HCT116 (cell line): ENCODE measurements around the gene TGDS. TPM values are rescaled to one million over a fixed set of nuclear protein-coding genes. Genes with fewer than 3 reads are reported as not detected.
"Not testable (repeated sequence)": the region's sequence is repeated elsewhere in the genome, so short reads cannot be mapped to it uniquely, and the experiment has no call there.

ENCODE experiments used
- ATAC-seq: fragments of 200-7000 bp; cut with Tn5 transposase; 2 replicates; pipeline ENCODE4 v1.9.1; 2020; ENCODE audit warnings: mild to moderate bottlenecking, moderate library complexity
- BruUV-seq: library from RNA; stranded (reverse); fragments of 400-500 nt; replicated peaks from 2 replicates; lab custom pipeline; 2021; lab: Mats Ljungman, UMichigan
- CTCF ChIA-PET: fragments of 300-600 bp; sonication (Branson Sonifier 250); formaldehyde crosslinking; loops from one replicate; lab custom pipeline; 2021; ENCODE audit warnings: antibody characterized with exemption; lab: Charles Lee
- POLR2A ChIA-PET: fragments of 300-600, 350-600 bp; sonication (Branson Sonifier 250); formaldehyde crosslinking; loops from one replicate; lab custom pipeline; 2021; ENCODE audit warnings: antibody characterized with exemption; lab: Charles Lee
- RAD21 ChIA-PET, 2 experiments: fragments of 300-600 bp; sonication (Branson Sonifier 250); formaldehyde crosslinking; loops; one replicate each; lab custom pipeline; 2023; ENCODE audit warnings: low total read pairs in 2 of 2; ENCODE audit not compliant: uncharacterized antibody in 2 of 2, unreplicated experiment in 2 of 2, low non-redundant PET in 1 of 2; lab: Charles Lee
- DNase-seq: peaks from one replicate; pipeline ENCODE4 v3.0.0-alpha.2; 2010; ENCODE audit warnings: low read depth, low spot score
- H2AFZ ChIP-seq: fragments of 200-600 bp; shearing (Covaris generic), sonication (generic); 2 replicates; pipeline ENCODE4 v1.6.1; 2017; ENCODE audit warnings: low read depth, mixed run types, mixed read lengths, antibody characterized with exemption, low read length; ENCODE audit not compliant: poor library complexity, severe bottlenecking
- H3K27ac ChIP-seq: 2 replicates; pipeline ENCODE4 v1.5.1; 2012; ENCODE audit warnings: low read depth, low read length
- H3K27me3 ChIP-seq: fragments of 200-600 bp; sonication (generic); 2 replicates; pipeline ENCODE4 v1.6.1; 2016; ENCODE audit warnings: mixed run types, low read length, mixed read lengths; ENCODE audit not compliant: insufficient read depth
- H3K36me3 ChIP-seq, 2 experiments: fragments of 200-500 bp in 1 of 2; fragments of 200-600 bp in 1 of 2; sonication (Bioruptor generic) in 1 of 2; sonication (generic) in 1 of 2; 2 replicates each; pipeline versions ENCODE4 v1.5.1 to v1.6.1; 2014 to 2016; ENCODE audit warnings: low read length in 2 of 2, inconsistent platforms in 1 of 2, mixed read lengths in 1 of 2, mixed run types in 1 of 2; ENCODE audit not compliant: insufficient read depth in 2 of 2, control insufficient read depth in 1 of 2
- H3K4me1 ChIP-seq, 2 experiments: fragments of 200-600 bp in 1 of 2; sonication (generic) in 1 of 2; 2 replicates each; pipeline versions ENCODE4 v1.5.1 to v1.6.1; 2012 to 2017; ENCODE audit warnings: low read length in 2 of 2, inconsistent platforms in 1 of 2, mild to moderate bottlenecking in 1 of 2, mixed read lengths in 1 of 2, mixed run types in 1 of 2, moderate library complexity in 1 of 2; ENCODE audit not compliant: insufficient read depth in 2 of 2, control insufficient read depth in 1 of 2
- H3K4me2 ChIP-seq: fragments of 200-600 bp; sonication (generic); 2 replicates; pipeline ENCODE4 v1.6.1; 2017; ENCODE audit warnings: mixed run types, low read length, mixed read lengths
- H3K4me3 ChIP-seq, 2 experiments: fragments of 200-600 bp in 1 of 2; sonication (generic) in 1 of 2; replicated peaks in 1 of 2; 2 replicates each; pipeline ENCODE4 v1.5.1; 2011 to 2016; ENCODE audit warnings: low read length in 2 of 2, control low read depth in 1 of 2, low read depth in 1 of 2, mild to moderate bottlenecking in 1 of 2, mixed read lengths in 1 of 2, mixed run types in 1 of 2
- H3K79me2 ChIP-seq: fragments of 200-600 bp; sonication (generic); 2 replicates; pipeline ENCODE4 v1.6.1; 2017; ENCODE audit warnings: mild to moderate bottlenecking, mixed run types, low read length, moderate library complexity, mixed read lengths; ENCODE audit not compliant: insufficient read depth
- H3K9ac ChIP-seq: fragments of 200-600 bp; sonication (generic); 2 replicates; pipeline ENCODE4 v1.6.1; 2016; ENCODE audit warnings: low read length, mixed read lengths
- H3K9me2 ChIP-seq: fragments of 200-600 bp; sonication (generic), shearing (Covaris generic); 2 replicates; pipeline ENCODE4 v1.6.1; 2017; ENCODE audit warnings: mixed run types, mild to moderate bottlenecking, moderate library complexity; ENCODE audit not compliant: insufficient read depth
- H3K9me3 ChIP-seq, 2 experiments: fragments of 200-500 bp in 1 of 2; fragments of 200-600 bp in 1 of 2; sonication (Bioruptor generic) in 1 of 2; sonication (generic) in 1 of 2; 2 replicates each; pipeline ENCODE4 v1.6.1; 2014 to 2017; ENCODE audit warnings: low read length in 2 of 2, mixed read lengths in 2 of 2, inconsistent platforms in 1 of 2, low read depth in 1 of 2, mild to moderate bottlenecking in 1 of 2, mixed run types in 1 of 2, moderate library complexity in 1 of 2; ENCODE audit not compliant: control insufficient read depth in 1 of 2, insufficient read depth in 1 of 2
- H4K20me1 ChIP-seq: fragments of 200-600 bp; sonication (generic), shearing (Covaris generic); 2 replicates; pipeline ENCODE4 v1.6.1; 2017; ENCODE audit warnings: mixed run types, mild to moderate bottlenecking, moderate library complexity; ENCODE audit not compliant: insufficient read depth
- ATF3 ChIP-seq: IDR thresholded peaks from 2 replicates; pipeline ENCODE4 v1.6.1; 2012
- CBX3 ChIP-seq: IDR thresholded peaks from 2 replicates; pipeline ENCODE4 v1.6.1; 2012; ENCODE audit warnings: low read depth
- EGR1 ChIP-seq: IDR thresholded peaks from 2 replicates; pipeline ENCODE4 v1.6.1; 2012; ENCODE audit warnings: low read depth
- EZH2 ChIP-seq: fragments of 200-600 bp; sonication (generic); IDR thresholded peaks from 2 replicates; pipeline ENCODE4 v1.6.1; 2017; ENCODE audit warnings: antibody characterized with exemption, mixed run types
- EZH2phosphoT487 ChIP-seq: fragments of 200-600 bp; IDR thresholded peaks from 2 replicates; pipeline ENCODE4 v1.6.1; 2018; ENCODE audit warnings: antibody characterized with exemption, borderline replicate concordance
- JUND ChIP-seq: IDR thresholded peaks from 2 replicates; pipeline ENCODE4 v1.6.1; 2012
- POLR2A ChIP-seq: IDR thresholded peaks from 2 replicates; pipeline ENCODE4 v1.7.0; 2011; ENCODE audit warnings: borderline replicate concordance; ENCODE audit not compliant: insufficient read depth, insufficient read length; ENCODE audit errors: extremely low read depth
- RAD21 ChIP-seq: IDR thresholded peaks from 2 replicates; pipeline ENCODE4 v1.6.1; 2012; ENCODE audit warnings: low read depth, mild to moderate bottlenecking
- SRF ChIP-seq: IDR thresholded peaks from 2 replicates; pipeline ENCODE4 v1.6.1; 2012; ENCODE audit warnings: low read depth
- ZBTB33 ChIP-seq: IDR thresholded peaks from 2 replicates; pipeline ENCODE4 v1.6.1; 2011; ENCODE audit warnings: mild to moderate bottlenecking, low read length, moderate library complexity; ENCODE audit not compliant: insufficient replicate concordance; ENCODE audit errors: extremely low read depth
- ZNF274 ChIP-seq: fragments of 200-500 bp; sonication (Bioruptor generic); IDR thresholded peaks from 2 replicates; pipeline ENCODE4 v1.6.1; 2014; ENCODE audit warnings: mild to moderate bottlenecking, low read depth, low read length, inconsistent platforms
- intact Hi-C: fragments of 100-400 bp; cut with micrococcal nuclease; formaldehyde crosslinking; loops from 2 replicates; pipeline ENCODE4 v1.10.0; 2022
- total RNA-seq: library from RNA; stranded (reverse); gene quantifications from one replicate; pipeline ENCODE4 v1.2.1, GENCODE V29; 2021; ENCODE audit not compliant: unreplicated experiment

TGDS gene
- total RNA-seq, 1 experiment from 2014 or later = 16.9 TPM

DNA sequence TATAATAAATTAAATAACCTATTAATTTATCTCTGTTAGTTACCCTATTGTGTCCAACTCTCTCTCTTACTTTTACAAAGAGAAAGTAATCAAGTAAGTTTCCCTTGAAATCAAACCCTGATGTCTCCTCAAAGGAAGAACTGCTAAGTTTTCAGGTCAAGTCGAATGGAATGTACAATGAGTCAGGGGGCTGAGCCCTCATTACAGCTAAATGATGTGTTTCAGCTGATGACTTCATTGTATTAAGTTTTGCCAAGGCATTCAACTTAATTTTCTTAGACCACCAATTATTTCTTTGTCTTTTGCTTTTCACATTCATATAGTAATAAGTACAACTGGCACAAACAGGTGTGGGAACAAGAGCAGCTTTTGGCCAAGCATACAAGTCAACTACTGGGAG is 61.8 kb downstream of the TGDS start:
- H3K36me3 ChIP-seq = no peaks in the 10 kb centered on the region
- H2AFZ ChIP-seq = no peak overlapping the region
- H3K9me3 ChIP-seq = no peaks in the 10 kb centered on the region
- TF ChIP-seq ATF3 (no peak), POLR2A (no peak), SRF (no peak), ZNF274 (no peak), CBX3 (no peak), ZBTB33 (no peak), EGR1 (no peak), EZH2 (no peak), RAD21 (no peak), JUND (no peak), EZH2phosphoT487 (no peak)
- no peaks in the 10 kb centered on the region for H3K9me2 ChIP-seq
- CTCF ChIA-PET = no interaction called here
- H4K20me1 ChIP-seq = no peaks in the 10 kb centered on the region
- POLR2A ChIA-PET = no interaction called here
- H3K4me1 ChIP-seq = no peaks in the 10 kb centered on the region
- H3K27me3 ChIP-seq = peaks cover 22% of the 10 kb centered on the region
- RAD21 ChIA-PET = no interaction called here
- no peak overlapping the region for H3K4me3 ChIP-seq
- no TSS peak for BruUV-seq
- ATAC-seq (no peak), DNase-seq (no peak)
- no peak overlapping the region for H3K27ac ChIP-seq
- intact Hi-C loops = no loop called here
- no peaks in the 10 kb centered on the region for H3K79me2 ChIP-seq
- no peak overlapping the region for H3K9ac ChIP-seq
- H3K4me2 ChIP-seq = no peak overlapping the region

DNA sequence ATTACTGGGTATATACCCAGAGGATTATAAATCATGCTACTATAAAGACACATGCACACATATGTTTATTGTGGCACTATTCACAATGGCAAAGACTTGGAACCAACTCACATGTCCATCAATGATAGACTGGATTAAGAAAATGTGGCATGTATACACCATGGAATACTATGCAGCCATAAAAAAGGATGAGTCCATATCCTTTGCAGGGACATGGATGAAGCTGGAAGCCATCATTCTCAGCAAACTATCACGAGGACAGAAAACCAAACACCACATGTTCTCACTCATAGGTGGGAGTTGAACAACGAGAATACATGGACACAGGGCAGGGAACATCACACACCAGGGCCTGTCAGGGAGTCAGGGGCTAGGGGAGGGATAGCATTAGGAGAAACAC is 63.7 kb downstream of the TGDS start:
- H3K4me1 ChIP-seq, POLR2A ChIA-PET, BruUV-seq, CTCF ChIA-PET, intact Hi-C loops, ATAC-seq, H3K9me2 ChIP-seq, H2AFZ ChIP-seq, H3K27ac ChIP-seq, H3K9me3 ChIP-seq, H3K4me2 ChIP-seq, RAD21 ChIA-PET, H3K9ac ChIP-seq, H3K79me2 ChIP-seq, H3K36me3 ChIP-seq, H4K20me1 ChIP-seq, DNase-seq, H3K4me3 ChIP-seq: not testable (repeated sequence)
- H3K27me3 ChIP-seq = peaks cover 12% of the 10 kb centered on the region; the same call in 1 of the 2 replicates
